IPS DF 19.7 (cell line): ENCODE results near the gene HIVEP3.
A peak's percentile ranks its signal among the peaks of the same experiment; 100 is the strongest.

Experiments used
- DNase-seq: peaks from one replicate; pipeline ENCODE4 v3.0.0-alpha.2; 2013; ENCODE audit warnings: low read depth, low spot score

The HIVEP3 gene

GRCh38 chr1:41894101-41894807, 24.5 kb downstream of the HIVEP3 start:
- no peak for DNase-seq

DNA sequence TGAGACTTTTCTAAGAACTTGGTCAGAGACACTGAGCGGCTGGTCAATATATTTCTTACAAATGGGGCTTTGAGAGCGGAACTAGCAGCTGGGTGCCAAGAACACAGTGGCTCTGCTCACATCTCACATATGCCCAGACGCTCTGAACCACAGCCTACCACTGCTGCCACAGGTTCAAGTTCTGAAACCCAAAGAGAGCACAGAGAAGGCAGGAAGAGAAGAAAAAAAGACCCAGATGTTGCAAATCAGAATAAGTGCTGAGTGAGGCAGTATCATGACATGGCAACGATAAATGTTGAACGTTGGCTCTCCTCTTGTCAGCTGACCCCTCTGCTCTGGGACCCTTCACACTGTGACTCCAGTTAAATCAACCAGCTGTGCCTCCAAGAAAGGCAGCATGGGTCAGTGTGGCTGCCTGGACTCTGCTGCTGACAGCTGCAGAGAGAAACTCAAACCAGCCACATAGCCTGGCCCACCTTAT, 26.4 kb downstream of the HIVEP3 start:
- DNase-seq: no peak

GRCh38 chr1:41891199-41891896, 27.4 kb downstream of the HIVEP3 start:
- DNase-seq: no peak

DNA sequence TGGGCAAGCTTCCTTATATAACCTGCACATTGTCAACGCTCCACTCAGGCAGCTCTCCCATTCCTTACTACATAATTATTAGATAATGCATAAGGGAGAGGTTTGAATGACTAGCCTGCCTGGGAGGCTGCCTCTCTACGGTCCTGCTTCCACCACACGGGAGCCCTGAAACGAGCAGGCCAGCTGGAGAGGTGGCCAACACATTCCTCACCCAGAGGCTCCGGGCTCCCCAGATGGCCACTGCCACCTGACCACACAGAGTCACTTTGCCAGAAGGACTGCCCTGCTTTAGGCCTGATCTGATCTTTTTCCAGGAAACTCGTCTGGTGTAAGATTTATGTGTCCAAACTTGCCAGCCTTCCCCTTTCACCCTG, 27.9 kb downstream of the HIVEP3 start:
- DNase-seq: no peak

GRCh38 chr1:41889506-41890414, 29.0 kb downstream of the HIVEP3 start:
- DNase-seq: no peak

DNA sequence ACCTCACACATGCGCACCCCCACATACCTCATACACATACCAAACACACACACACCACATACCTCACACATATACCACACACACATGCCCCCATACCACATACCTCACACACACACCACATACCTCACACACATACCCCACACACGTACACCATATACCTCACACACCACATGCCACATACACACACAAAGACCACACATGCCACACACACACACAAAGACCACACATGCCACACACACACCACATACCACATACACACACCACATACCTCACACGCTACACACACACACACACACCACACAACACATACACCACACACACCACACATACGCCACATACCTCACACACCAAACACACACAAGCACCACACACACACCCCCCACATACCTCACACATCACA, 30.0 kb downstream of the HIVEP3 start:
- no peak for DNase-seq

DNA sequence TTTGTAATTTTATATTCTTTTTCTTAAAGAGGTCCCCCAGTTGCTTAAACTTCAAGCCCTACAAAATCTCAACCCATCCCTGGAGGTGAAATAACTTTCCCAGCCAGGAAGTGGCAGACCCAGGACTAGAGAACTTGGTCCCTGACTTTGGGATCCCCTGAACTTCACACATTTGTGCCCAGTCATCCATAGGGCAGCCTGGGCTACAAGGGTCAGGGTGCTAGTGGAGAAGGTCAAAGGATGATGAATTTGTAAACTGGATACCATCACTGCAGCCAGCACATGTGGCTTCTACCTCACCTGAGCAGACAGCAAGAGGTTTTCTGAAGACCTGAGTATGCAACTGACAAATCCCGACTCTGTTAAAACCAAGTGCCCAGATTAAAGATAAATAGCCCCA, 31.4 kb downstream of the HIVEP3 start:
- no peak for DNase-seq

DNA sequence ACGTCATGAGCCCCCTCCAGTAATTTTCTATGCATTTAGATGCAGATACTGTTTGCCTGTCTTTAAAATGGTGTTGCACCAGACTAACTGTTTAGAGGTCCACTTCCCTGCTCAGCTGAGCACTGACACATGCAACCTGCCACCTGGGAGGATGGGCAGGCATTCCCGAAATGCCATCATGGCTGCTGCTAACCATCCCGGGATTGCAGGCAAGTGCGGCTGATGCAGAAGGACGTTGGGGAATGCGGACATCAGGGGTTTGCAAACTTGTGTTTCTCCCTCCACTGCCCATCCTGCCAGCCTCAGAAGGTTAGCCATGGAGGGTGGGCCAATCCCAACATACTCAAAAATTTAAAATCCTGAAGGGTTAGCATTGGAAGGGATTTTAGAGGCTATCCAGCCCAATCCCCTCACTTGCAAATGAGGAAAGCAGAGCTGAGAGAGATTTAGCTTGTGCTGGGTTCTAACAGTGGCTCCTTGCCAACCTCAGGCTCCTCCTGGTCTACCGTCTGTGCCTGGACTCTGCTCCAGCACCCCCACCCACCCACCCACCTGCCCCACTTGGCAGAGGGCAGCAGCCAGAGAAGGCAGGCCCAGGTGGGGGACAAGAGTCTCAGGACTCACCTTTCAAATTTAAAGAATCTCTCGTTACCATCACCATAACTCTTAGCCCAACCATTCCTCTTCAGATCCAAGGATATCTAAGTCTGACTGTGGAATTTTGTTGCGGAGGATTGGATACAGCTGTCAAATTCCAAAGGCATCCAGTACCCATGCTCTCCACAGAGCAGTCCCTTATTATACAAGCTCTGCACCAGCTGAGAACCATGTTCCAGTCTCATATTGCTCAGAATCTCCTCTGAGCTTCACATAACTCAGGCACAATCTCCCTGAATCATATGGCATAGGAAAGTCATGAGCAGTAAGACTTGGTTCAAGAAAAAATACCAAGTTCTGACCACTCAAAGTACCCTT, 34.2 kb downstream of the HIVEP3 start:
- no peak for DNase-seq

- no peak for DNase-seq
These were observed 35.2 kb downstream of the HIVEP3 start for GRCh38 chr1:41883507-41883906.

DNA sequence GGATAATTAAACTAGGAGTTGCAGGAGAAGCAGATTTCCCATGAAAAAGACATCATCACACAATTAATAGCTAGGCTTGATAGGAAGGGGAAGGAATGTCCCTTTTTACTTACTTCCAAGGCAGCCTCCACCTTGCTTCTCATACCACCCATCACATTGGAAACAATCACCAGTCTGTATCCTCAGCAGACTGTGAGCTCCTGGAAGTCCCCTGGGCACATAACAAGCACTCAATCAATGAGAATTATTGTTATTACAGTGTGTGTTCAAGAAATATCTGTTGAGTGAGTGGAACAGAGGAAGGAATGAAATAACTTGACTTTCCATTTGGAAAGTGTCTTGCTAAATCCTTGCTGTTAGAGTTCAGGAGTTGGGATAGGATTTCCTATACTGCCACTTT, 36.2 kb downstream of the HIVEP3 start:
- no peak for DNase-seq

- DNase-seq: no peak
These were observed 36.6 kb downstream of the HIVEP3 start for GRCh38 chr1:41882068-41882477.

GRCh38 chr1:41880950-41881885, 37.5 kb downstream of the HIVEP3 start:
- DNase-seq: no peak

DNA sequence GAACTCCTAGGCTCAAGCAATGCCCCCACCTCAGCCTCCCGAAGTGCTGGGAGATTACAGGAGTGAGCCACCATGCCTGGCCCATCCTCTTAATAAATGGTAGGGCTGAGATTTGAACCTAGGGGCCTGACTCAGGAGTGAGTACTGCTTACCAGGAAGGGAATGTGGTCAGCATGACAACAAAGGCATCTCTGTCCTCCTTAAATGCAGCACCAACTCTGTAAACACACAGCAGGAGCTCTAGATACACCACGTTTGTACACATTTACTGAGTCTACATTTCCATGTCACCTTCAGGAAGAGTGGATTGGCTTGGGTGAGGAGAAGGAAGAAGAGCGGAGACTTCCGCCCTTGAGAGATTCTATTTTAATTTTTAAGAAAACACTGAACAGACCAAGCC, 38.5 kb downstream of the HIVEP3 start:
- DNase-seq: no peak

GRCh38 chr1:41879617-41880016, 39.1 kb downstream of the HIVEP3 start:
- no peak for DNase-seq

- DNase-seq: no peak
These were observed 39.8 kb downstream of the HIVEP3 start for GRCh38 chr1:41878911-41879310.

DNA sequence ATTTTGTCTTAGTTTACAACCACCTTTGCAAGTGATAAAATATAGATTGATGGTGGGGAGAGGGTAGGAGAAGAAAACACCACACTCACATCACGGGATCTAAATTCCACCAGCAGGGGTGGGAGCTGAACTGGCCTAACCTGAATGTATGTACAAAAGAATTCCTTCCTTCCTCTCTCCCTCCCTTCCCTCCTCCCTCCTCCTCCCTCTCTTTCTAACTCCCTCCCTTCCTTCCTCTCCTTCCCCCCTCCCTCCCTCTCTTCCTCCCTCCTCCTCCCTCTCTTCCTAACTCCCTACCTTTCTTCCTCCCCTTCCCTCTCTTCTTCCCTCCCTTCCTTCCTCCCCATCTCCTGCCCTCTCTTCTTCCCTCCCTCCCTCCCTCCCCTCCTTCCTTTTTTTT, 40.2 kb downstream of the HIVEP3 start:
- peak; percentile 35 for DNase-seq

DNA sequence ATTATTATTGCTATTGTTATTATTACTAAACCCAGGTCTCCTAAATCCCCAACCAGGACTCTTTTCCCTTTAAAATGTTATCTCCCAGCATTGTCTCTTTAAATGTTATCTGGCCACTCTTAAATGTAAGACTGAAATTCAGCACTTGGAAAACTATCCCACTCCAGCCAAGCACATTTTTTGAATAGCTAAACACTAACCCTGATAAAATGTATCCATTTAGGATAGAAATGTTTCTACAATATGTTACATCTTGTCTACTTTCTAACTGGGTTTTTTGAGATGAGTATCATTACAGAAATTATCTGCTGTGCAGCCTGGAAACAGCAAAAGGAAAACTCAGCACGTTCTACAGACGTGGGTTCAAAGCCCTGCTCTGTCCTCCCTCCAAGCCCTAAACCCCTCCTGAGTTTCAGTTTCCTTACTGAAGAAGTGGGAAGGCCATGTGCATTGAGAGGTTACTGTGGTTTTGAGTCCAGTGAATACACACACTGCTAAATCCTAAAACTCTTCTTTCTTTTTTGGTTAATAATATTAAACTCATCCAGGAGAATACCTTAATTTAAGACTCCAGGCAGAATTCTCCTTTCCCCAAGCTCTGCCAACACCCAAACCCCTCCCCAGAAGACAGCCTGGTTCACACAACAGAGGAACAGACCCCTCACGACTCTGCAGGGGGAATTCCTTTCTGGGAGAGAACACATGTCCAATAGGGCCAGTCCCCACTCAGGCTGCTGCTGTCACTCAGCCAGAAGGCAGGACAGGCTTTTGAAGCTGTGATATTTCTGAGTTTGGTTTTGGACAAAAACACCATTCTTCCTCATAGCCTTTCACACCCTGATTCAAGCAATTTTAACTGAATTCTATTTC, 41.9 kb downstream of the HIVEP3 start:
- DNase-seq: no peak

DNA sequence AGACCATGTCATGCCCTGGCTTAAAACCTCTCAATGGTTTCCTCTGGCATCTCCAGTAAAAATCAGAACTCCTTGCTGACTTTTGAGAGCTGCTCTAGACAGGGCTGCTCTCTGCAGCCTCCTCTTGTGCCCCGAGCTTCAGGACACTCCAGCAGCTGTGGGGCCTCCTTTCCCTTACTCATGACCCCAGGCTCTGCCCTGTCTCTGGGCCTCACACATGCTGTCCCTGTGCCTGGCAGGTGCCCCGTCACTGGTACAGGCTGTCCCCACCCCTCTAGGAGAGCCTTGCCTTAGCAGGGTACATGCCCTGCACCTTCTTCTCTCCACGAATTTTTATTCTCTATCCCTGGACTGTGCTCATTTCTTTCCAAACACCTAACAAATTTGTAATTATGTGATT, 43.2 kb downstream of the HIVEP3 start:
- DNase-seq: no peak

GRCh38 chr1:41874903-41875411, 43.8 kb downstream of the HIVEP3 start:
- DNase-seq: no peak
